Right forelimb (tissue), 1 donor: ENCODE data around the gene RNF130.

Experiments
- DNase-seq: peaks from one replicate; pipeline ENCODE4 v3.0.0-alpha.2; 2018

Gene RNF130

GRCh38 chr5:180071531-180072255 lies at the start of gene RNF130:
TSS of gene RNF130 (minus strand) at chr5:180071759. CDS start at chr5:180071702, 57 bp downstream.
- DNase-seq: peak; percentile 97

DNA sequence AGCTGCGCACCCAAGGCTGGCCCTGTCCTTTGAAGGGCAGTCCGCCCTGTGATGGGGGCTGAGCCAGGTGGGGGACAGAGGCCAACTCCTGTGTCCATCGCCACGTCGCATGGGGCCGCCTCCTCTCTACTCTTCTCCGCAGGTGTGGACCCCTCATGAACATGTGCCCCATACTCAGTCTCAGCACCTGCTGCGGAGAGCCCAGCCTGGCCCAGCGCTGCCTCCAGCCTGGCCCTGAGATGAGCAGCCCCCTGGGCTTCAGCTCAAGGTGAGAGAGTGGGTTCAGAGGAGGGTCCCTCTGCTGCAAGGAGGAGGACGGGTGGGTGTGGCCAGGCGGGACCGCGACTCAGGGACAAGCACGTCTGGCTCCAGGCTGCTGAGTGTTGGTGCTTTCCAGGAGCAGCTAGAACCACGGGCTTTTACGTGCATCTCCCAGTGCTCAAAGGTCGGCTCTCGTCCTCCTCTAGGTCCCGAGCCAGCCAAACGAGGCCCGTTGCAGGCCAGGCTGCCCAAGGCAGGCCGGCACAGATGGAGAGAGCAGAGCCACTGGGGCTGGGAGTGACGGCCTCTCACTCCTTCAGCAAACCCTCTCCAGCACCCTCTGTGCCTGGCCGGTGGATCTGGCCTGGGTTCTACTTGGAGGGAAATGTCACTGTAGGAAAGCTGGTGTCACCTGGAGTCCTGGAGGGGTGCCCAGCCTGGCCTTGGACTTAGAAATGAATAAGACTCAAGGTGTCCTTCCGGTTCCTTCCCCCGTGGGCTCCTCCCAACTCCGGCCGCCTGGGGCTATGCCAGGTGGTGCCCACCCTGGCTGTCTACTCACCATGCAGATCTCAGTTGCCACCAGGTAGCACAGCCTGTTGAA lies 48.9 kb upstream of the RNF130 start:
- DNase-seq: no peak

DNA sequence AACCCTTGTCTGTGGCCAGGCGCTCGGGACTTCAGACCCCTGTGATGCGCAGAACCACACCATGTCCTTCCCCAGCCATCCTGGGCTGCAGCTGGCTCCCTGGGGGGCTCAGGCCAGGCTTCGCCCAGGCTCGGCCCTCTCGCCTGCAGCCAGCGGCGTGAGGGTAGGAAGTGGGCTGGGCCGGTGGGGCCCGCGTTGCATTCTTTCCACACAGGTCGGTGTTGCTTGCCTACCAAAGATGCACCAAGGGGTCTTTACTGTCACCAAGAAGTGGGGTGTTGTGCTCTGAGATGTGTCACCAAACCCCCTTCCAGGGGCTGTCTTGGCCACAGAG lies 48.3 kb upstream of the RNF130 start:
- no peak for DNase-seq

- peak; percentile 21 for DNase-seq
These were observed 47.7 kb upstream of the RNF130 start for GRCh38 chr5:180119031-180119902.

- DNase-seq: no peak
These were observed 46.8 kb upstream of the RNF130 start for GRCh38 chr5:180118391-180118791.

DNA sequence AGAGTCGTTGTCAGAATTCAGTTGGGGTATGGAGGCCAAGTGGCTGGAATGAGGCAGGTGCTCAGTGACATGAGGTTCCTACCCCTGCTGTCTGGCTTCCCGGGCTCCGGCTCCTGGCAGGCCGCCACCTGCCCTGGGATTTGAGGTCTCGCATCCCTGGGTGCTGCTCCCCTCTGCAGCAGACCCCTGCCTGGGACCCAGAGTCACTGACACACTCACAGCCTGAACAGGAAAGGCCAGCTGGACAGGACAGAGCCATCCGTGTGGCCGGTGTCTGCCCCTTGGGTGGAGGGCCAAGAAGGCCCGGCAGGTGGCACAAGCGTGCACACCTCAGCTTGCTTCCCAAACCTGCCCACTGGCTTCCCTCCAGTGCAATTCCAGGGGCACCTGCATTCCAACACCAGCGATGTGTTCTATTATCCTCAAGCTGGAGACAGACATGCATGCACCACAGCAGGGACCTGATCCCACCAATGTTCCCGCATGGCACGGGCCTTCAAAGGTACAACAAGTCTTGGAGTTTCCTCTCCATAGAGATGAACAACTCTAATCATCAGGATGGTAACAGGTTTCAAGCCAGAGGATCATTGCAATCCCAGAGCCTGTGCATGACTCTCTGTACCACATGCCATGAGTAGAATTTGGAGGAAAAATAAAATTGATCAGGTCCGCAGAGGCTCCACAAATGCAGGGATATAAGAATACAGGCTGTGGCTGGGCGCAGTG lies 45.6 kb upstream of the RNF130 start:
- DNase-seq: peak; percentile 23

DNA sequence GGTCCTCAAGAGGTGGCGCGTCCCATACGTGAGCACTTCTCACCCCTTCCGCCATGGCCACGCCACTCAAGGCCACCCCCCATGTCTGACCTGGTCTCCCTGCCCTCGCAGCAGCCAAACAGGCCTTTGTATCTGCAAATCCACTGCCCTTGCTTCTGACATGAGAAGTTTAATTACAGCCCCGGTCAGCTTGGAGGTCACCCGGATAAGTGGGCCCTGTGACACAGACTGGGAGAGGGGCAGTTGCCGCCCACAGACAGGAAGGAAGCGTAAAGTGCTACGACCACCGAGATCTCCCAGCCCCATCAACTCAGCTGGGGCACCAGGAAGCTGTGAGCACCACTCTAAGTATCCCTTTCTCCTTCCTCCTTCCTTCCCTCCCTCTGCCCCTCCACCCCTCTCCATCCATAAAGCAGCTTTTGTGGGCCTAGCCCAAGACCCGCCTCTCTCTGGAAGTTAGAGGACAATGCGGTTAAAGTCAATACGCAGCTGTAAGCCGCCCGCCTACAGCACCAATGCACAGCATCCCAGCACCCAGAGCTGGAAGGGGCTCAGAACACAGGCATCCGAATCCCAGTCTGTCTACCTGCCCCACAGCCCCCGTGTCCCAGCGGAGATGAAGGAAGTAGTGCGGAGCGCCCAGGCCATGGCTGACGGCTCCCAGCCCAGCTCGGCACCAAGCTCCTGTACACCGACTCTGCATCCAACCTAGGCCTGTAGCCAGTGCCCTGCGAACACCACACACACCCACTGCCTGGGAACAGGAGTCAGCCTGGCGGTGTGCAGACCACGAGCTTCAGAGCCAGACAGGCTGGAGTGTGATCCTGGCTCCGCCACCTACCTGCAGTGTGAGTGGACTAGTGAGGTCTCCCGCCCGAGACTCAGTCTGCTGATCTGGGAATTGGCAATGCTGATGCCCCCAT lies 44.8 kb upstream of the RNF130 start:
- peak; percentile 27 for DNase-seq

DNA sequence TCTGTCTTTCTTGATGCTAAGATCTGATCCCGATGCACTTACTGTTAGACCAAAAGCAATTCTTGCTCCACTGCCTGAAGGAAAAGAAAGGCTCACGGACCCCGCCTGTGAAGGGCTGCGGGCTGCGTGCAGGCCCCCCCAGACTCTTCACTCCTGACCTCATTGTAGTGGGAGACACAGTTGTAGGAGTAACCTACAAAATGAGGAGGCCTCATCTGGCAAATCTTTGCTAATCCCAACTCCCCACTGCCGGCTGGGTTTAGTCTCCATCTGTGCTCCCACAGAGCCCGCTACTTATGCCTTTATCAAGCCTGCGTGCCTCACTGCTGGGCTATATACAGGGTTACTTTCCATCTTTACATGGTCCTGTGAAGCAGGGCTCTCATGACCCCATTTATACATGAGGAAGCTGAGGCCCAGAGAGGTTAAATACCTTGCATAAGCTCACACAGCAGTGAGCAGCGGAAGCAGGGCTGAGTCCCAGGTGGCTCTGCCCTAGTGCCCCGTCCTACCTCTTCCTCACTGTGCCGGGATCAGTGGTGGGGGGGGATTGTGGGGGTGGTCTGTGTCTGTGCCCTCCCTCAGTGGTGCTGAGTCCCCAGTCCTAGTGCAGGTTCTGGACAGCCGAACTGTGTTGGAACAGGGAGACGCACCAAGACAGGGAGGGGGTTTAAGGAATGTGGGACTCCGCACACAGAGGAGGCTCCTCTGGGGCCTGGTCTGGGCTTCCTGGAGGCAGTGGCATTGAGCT lies 43.9 kb upstream of the RNF130 start:
- no peak for DNase-seq

- no peak for DNase-seq
These were observed 42.9 kb upstream of the RNF130 start for GRCh38 chr5:180114304-180115003.

DNA sequence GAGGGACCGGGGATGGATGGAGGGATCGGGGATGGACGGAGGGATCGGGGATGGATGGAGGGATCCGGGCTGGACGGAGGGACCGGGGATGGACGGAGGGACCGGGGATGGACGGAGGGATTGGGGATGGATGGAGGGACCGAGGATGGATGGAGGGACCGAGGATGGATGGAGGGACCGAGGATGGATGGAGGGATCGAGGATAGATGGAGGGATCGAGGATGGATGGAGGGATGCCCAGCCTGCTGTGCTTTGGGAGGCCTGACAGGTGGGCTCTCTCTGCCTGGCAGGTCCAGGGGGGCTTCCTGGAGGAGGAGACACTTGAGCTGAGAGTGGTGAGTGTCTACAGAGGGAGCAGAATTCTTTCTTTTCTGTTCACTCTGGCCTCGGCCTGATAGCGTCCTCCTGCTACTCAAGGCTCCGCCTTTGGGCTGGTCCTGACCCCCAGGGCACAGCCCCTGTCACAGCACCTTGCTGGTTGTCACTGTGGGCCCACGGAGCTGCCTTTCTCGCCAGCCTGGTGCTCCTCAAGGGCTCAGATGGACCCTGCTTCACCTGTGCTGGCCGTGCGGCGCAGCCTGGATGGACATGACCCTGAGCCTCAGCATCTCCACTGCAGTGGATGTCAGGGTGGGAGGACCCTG lies 42.2 kb upstream of the RNF130 start:
- DNase-seq: no peak

DNA sequence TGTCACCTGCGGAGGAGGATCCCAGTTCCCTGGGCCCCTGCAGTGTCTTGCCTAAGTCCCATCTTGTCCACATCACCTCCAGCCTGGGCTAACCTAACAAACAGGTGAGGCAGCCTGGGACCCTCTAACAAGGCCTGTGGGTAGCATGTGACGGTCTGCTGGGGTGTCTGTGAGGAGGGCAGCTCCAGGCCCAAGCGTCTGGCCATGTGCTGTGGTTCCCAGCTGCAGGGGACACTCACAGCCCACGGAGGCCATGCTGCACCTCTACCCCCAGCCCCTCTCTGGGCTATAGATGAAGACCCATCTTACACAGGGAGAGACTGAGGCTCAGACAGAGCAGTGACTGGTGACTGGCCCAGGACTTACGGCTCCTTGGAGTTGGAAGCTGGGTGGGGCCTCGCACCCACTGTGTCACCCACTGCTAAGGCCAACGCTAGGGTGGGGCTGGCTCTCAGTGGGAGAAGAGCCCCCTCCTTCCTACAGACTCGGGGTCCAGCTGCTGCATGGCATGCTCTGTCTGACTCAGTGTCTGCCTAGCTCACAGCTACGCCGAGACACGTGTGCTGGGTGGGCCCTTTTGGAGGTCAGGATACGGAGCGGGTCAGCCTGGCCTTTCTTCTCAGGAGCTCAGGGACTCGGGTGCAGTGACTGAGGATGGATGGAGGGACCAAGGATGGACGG lies 40.8 kb upstream of the RNF130 start:
- no peak for DNase-seq

DNA sequence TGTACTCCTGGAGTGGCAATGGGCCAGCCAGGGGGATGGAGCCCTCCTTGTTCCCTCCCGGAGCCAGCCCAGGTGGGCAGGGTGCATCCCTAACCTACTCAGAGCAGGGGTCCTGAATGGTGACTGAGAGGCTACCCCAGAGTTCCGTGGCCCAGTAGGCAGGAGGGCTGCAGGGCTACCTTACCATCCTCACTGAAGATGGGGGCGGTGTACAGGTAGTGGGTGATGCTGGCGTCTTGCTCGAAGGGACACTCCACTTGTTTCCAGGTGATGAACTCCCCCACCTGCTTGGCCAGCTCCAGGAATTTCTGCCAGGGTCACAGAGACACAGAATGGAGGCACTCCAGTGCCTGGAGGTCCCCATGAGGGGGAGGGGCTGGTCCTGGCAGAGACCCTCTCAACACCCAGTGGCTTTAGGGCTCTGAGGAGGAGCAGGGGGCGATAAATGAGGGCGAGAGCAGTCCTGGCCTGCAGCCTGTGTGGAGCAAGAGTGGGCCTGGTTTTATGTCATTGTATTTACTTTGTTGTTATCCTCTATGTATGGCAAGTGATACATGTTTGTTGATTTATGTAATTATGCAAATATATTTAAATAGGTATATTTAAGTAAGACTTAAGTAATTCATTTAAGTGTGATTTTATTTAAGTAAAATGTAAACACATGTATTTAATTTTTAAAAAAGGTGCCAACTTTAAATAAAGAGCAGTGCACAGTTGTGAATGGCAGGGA lies 39.9 kb upstream of the RNF130 start:
- DNase-seq: no peak

GRCh38 chr5:180109920-180110319 lies 38.4 kb upstream of the RNF130 start:
- no peak for DNase-seq

DNA sequence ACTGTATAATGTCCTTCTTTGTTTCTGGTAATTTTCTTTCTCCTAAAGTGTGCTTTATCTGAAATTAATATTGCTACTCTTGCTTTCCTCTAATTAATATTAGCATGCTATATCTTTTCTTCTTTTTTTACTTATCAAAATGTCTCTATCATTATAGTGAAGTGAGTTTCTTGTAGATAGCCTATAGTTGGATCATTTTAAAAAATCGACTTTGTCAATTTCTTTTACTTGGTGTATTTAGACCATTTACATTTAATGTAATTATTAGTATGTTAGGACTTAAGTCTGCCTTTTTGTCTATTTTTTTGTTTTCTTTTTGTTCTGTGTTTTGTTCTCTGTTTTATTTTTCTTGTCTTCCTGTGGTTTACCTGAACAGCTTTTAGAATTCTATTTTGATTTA lies 35.4 kb upstream of the RNF130 start:
- no peak for DNase-seq

GRCh38 chr5:180105827-180106312 lies 34.3 kb upstream of the RNF130 start:
- no peak for DNase-seq

DNA sequence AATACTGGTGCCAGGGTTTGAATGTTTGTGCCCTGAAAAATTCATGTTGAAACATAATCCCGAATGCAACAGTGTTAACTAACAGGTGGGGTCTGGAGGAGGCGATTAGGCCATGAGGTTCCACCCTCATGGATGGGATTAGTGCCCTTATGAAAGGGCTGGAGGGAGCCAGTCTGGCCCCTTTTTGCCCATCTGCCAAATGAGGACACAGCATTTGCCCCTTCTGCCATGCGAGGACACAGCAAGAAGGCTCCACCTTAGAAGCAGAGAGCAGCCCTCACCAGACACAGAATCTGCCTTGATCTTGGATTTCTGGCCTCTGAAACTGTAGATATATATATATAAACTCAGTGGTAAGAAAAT lies 32.6 kb upstream of the RNF130 start:
- DNase-seq: no peak

DNA sequence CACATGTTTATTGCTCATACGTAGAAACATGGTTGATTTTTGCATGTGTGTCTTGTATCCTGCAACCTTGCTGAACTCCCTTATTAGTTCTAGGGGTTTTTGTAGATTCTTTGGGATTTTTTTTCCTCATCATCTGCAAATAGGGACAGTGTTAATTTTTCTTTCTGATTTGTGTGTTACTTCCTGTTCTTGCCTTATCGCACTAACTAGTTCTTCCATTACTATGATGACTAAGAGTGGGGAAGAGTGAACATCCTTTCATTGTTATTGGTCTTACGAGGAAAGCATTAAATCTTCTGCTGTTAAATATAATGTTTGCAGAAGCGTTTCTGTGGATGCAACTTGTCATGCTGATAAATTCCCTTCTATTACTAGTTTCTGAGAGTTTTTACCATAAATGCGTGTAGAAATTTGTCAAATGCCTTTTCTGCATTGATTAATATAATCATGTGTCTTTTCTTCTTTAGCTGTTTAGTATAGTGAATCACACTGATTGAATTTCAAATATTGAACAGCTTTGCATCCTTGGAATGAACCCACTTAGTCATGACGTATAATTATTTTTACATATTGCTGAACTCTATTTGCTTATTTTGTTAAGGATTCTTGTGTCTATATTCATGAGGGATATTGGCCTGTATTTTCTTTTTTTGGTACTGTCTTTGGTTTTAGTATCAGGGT lies 32.1 kb upstream of the RNF130 start:
- no peak for DNase-seq

DNA sequence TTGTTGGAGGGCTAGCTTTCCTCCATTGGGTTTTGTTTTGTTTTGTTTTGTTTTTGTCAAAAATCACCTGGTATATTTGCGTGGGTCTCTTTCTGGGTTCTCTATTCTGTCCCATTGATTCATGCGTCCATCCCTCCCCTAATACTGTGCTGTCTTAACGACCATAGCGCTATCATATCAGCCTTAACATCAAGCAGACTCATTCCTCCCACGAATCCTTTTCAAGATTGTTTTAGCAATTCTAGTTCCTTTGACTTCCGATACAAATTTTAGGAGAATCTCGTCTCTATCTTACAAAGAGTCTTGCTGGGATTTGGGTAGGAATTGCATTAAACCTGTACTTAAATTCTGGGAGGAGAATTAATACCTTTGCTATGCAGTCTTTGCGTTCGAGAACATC lies 31.1 kb upstream of the RNF130 start:
- DNase-seq: no peak
